Measurements from ENCODE around the gene ZNF385B.

The ZNF385B gene

DNA sequence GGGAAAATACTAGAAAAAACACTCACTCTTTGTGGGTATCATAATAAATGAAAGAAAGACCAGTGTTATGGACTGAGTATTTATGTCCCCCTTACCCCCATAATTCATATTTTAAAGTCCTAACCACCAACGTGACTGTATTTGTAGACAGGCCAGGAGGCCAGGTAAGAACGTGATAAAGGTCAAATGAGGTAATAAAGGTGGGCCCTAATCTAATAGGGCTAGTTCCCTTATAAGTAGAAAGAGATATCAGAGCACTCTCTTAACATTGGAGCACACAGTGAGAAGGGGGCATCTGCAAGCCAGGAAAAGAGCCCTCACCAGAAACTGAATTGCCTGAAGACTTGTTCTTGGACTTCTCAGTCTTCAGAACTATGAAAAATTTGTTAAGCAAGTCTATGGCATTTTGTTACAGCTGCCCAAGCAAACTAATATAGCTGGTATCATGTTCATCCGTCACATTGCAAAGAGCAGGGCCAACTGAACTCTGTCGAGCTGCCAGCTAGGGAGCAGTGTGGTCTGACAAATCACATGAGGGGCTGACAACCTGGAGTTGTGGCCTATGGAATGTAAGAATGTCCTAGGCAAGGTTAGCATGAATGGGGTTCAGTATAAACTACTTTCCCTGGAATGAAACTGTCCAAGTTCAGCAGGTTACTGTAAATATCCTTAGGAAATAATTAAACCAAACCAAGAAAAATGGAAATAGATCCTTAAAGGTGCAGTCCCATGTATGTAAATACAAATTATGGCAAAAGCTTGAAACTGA lies 280.9 kb downstream of the ZNF385B start:
- H3K27me3 Mint-ChIP-seq (ENCODE audit: low read depth) = no peaks in the 10 kb centered on the region
- H3K4me3 Mint-ChIP-seq = no peak overlapping the region
- H3K36me3 Mint-ChIP-seq (ENCODE audit: low read depth) = no peaks in the 10 kb centered on the region
- no peaks in the 10 kb centered on the region for H3K9me3 Mint-ChIP-seq
- TF ChIP-seq CTCF (IDR thresholded peaks at IDR 0.05; ENCODE audit: unreplicated experiment in 3 of 3) = peak in 1 of 3 experiments; percentile 8
- H3K4me1 Mint-ChIP-seq = peaks cover 4% of the 10 kb centered on the region
- H3K27ac Mint-ChIP-seq = peak overlapping the region; percentile 83 to 91 (median 87)

DNA sequence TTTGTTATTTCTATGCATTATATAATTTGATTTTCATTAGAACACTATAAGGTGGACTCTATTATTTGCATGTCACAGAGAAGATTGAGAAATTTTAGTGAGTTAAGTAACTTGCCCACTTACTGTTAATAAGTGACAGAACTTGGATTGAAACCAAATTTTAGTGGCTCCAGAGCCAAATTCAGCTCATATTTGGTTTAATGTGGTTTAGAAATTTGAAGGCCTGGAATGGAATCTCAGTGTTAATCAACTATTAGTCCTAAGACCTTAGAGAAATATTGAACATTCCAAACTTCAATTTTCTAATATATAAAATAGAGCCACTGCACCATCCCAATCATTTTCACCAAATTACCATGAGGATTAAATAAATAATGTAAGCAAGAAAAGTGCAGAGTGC lies 281.6 kb downstream of the ZNF385B start:
- no peaks in the 10 kb centered on the region for H3K27me3 Mint-ChIP-seq (ENCODE audit: low read depth)
- no peaks in the 10 kb centered on the region for H3K9me3 Mint-ChIP-seq
- peaks cover 4% of the 10 kb centered on the region for H3K4me1 Mint-ChIP-seq
- peak overlapping the region; percentile 83 to 91 (median 87) for H3K27ac Mint-ChIP-seq
- no peaks in the 10 kb centered on the region for H3K36me3 Mint-ChIP-seq (ENCODE audit: low read depth)
- no peak for TF ChIP-seq CTCF (IDR thresholded peaks at IDR 0.05; ENCODE audit: unreplicated experiment in 3 of 3)
- no peak overlapping the region for H3K4me3 Mint-ChIP-seq

DNA sequence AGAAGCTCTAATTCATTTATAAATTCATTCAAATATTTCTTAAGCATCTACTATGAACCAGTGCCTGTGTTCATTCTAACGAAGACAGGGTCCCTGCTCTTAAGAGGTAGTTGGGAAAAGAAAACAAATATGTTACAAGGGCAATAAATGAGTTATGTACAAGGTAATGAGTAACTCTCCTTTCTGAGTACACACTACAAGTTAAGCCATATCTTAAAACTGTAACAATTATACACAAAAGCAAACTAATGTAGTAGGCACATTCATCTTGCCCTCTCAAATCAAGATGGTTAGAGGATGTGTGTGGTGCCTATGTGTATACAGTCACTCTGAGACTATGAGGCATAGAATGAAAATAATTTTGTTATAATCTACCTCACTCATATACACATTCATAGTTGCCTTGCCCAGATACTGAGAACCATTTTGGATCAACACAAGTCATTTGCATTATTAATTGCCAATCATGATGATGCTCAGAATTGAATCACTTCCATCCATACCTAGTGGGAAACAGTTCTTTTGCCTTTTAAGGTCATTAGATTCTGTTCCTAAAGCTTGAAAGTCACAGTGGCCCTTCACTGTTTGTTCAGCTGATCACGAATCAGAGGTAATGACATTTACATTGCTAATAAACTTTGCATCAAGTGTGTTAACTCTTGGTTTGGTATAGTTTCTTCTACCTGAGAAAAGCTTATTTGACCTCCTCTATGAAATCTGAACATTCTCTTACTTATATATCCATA lies 283.1 kb downstream of the ZNF385B start:
- no peak for TF ChIP-seq CTCF (IDR thresholded peaks at IDR 0.05; ENCODE audit: unreplicated experiment in 3 of 3)
- Mint-ChIP-seq H3K36me3 (ENCODE audit: low read depth) (no peaks in the 10 kb centered on the region), H3K27me3 (ENCODE audit: low read depth) (no peaks in the 10 kb centered on the region)

GRCh38 chr2:179574061-179574519 lies 287.3 kb downstream of the ZNF385B start:
- no peak for TF ChIP-seq CTCF (IDR thresholded peaks at IDR 0.05; ENCODE audit: unreplicated experiment in 3 of 3)
- Mint-ChIP-seq H3K9me3 (no peaks in the 10 kb centered on the region), H3K4me3 (no peak overlapping the region), H3K27ac (peak overlapping the region in 2 of 3 experiments; percentile 30 to 68), H3K27me3 (ENCODE audit: low read depth) (no peaks in the 10 kb centered on the region), H3K36me3 (ENCODE audit: low read depth) (no peaks in the 10 kb centered on the region), H3K4me1 (peaks cover 13% of the 10 kb centered on the region)

More for the DNA sequence above, 283.1 kb downstream of the ZNF385B start:
- Mint-ChIP-seq H3K4me1 (peaks cover 4% of the 10 kb centered on the region), H3K9me3 (no peaks in the 10 kb centered on the region), H3K4me3 (no peak overlapping the region), H3K27ac (peak overlapping the region in 2 of 3 experiments; percentile 28 to 35)

GRCh38 chr2:179572544-179572943 lies 288.9 kb downstream of the ZNF385B start:
- Mint-ChIP-seq H3K9me3 (no peaks in the 10 kb centered on the region), H3K36me3 (ENCODE audit: low read depth) (no peaks in the 10 kb centered on the region), H3K27ac (no peak overlapping the region), H3K4me1 (peaks cover 19% of the 10 kb centered on the region), H3K4me3 (no peak overlapping the region), H3K27me3 (ENCODE audit: low read depth) (no peaks in the 10 kb centered on the region)
- no peak for TF ChIP-seq CTCF (IDR thresholded peaks at IDR 0.05; ENCODE audit: unreplicated experiment in 3 of 3)
